Lower lobe of right lung (tissue), 2 donors: Measurements from ENCODE around the gene CAMSAP1. TPM values are rescaled to one million over a fixed set of nuclear protein-coding genes. Genes with fewer than 3 reads are reported as not detected.

Experiments used
- ATAC-seq, 2 donors: fragments of 200-7000 bp; cut with Tn5 transposase; one replicate each; pipeline ENCODE4 v1.9.1; 2020 to 2022; ENCODE audit warnings: mild to moderate bottlenecking in 2 of 2, moderate library complexity in 2 of 2
- DNase-seq: peaks from one replicate; pipeline ENCODE4 v3.0.0-alpha.2; 2020
- H3K27ac ChIP-seq: fragments of 200-600 bp; one replicate; pipeline ENCODE4 v1.8.0; 2022
- H3K27me3 ChIP-seq: fragments of 200-600 bp; one replicate; pipeline ENCODE4 v1.8.0; 2022; ENCODE audit warnings: low read depth
- H3K36me3 ChIP-seq: fragments of 200-600 bp; one replicate; pipeline ENCODE4 v1.8.0; 2022; ENCODE audit warnings: mild to moderate bottlenecking
- H3K4me1 ChIP-seq: fragments of 200-600 bp; one replicate; pipeline ENCODE4 v1.8.0; 2022
- H3K4me3 ChIP-seq: fragments of 200-600 bp; one replicate; pipeline ENCODE4 v1.8.0; 2022; ENCODE audit warnings: mild to moderate bottlenecking
- H3K9me3 ChIP-seq: fragments of 200-600 bp; one replicate; pipeline ENCODE4 v1.8.0; 2022
- intact Hi-C: fragments of 100-400 bp; cut with DNase I; formaldehyde crosslinking; loops from one replicate; pipeline ENCODE4 v1.11.0; 2022
- total RNA-seq: library from RNA; stranded (reverse); fragmentation: NEBNext Ultra II Directional; extraction: Animal tissue kit (Norgen Biotek cat#: 25700); gene quantifications from one replicate; pipeline ENCODE4 v1.2.1, GENCODE V29; 2021
- TF ChIP-seq, protein P1 (sequence below): fragments of 200-600 bp; IDR thresholded peaks from one replicate; pipeline ENCODE4 v1.8.0; 2022; ENCODE audit warnings: antibody characterized with exemption, mild to moderate bottlenecking
- donor health status: DM: no; HTN: yes; CAD: no; lungs with severe emphysema.

The CAMSAP1 gene
- total RNA-seq, 1 donor from 2014 or later: 34.4 TPM

DNA sequence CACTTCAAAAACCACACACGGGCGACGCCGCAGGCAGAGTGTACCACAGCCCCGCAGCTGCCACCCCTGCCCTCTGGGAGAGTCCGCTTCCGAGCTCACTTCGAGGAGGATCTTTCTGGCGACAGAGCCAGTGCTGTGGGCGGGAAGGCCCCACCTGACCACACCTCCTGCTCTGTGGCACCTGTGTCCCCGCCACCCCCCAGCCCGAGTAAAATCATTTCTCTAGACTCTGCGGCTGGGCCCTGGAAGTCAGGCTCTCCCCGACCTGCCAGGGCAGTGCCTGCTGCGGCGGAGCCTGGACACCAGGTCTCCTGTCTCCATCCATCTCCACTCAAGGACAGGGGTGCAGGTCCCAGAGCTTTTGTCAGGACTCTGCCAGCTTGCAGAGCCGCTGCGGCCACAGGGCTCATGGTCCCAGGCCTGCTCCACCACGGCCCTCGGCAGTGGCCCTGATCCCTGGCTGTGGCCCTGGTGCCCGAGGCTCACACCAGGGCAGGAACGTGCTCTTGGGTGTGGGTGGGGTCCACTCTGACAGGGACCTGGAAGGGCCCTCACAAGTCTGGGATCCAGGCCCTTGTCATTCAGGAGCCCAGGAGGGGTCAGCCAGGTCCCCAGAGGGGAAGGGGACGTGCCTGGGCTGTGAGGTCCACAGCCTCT is 20.9 kb upstream of the CAMSAP1 start:
- no peak for ATAC-seq
- DNase-seq: peak; percentile 18

DNA sequence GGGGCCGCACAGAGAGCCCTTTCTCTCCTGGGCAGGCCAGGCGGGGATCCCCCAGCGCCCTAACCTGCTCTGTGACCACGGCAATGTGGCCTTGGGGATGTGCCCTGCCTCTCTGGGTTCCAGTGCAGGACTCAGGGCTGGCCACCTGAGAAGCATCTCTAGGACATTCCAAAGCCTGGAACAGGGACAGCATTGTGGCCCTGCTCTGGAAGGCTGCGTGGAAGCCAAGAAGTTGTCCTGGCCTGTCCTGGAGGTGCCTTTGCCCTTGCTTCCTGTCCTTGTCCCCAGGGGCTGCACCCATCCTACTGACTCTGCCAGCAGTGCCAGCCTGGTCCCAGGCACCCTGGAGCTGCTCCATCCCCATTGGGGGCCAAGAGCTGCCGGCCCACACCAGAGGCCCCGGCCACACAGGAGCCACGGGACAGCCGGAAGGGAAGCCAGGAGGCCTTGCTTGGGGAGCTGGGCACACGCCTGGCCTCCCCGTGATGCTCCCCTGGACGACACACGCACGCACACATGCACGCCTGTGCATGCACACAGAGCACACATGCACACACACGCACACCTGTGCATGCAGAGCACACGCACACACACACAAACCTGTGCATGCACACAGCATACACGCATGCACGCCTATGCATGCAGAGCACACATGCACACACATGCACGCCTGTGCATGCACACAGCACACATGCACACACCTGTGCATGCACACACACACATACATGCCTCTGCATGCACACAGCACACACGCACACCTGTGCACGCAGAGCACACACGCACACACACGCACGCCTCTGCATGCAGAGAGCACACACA is 20.1 kb upstream of the CAMSAP1 start:
- Histone ChIP-seq H3K4me3 (no peak overlapping the region), H3K27me3 (no peaks in the 10 kb centered on the region), H3K9me3 (no peaks in the 10 kb centered on the region), H3K36me3 (peaks cover 24% of the 10 kb centered on the region), H3K4me1 (no peaks in the 10 kb centered on the region), H3K27ac (no peak overlapping the region)
- intact Hi-C loops: no loop called here
- TF ChIP-seq, protein P1, sequence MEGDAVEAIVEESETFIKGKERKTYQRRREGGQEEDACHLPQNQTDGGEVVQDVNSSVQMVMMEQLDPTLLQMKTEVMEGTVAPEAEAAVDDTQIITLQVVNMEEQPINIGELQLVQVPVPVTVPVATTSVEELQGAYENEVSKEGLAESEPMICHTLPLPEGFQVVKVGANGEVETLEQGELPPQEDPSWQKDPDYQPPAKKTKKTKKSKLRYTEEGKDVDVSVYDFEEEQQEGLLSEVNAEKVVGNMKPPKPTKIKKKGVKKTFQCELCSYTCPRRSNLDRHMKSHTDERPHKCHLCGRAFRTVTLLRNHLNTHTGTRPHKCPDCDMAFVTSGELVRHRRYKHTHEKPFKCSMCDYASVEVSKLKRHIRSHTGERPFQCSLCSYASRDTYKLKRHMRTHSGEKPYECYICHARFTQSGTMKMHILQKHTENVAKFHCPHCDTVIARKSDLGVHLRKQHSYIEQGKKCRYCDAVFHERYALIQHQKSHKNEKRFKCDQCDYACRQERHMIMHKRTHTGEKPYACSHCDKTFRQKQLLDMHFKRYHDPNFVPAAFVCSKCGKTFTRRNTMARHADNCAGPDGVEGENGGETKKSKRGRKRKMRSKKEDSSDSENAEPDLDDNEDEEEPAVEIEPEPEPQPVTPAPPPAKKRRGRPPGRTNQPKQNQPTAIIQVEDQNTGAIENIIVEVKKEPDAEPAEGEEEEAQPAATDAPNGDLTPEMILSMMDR: no peak
- ATAC-seq (no peak), DNase-seq (no peak)

More for the DNA sequence above, 20.9 kb upstream of the CAMSAP1 start:
- Histone ChIP-seq H3K27ac (no peak overlapping the region), H3K27me3 (no peaks in the 10 kb centered on the region), H3K36me3 (peaks cover 31% of the 10 kb centered on the region), H3K4me1 (no peaks in the 10 kb centered on the region), H3K4me3 (no peak overlapping the region), H3K9me3 (no peaks in the 10 kb centered on the region)
- intact Hi-C loops: no loop called here
- TF ChIP-seq, protein P1: no peak

DNA sequence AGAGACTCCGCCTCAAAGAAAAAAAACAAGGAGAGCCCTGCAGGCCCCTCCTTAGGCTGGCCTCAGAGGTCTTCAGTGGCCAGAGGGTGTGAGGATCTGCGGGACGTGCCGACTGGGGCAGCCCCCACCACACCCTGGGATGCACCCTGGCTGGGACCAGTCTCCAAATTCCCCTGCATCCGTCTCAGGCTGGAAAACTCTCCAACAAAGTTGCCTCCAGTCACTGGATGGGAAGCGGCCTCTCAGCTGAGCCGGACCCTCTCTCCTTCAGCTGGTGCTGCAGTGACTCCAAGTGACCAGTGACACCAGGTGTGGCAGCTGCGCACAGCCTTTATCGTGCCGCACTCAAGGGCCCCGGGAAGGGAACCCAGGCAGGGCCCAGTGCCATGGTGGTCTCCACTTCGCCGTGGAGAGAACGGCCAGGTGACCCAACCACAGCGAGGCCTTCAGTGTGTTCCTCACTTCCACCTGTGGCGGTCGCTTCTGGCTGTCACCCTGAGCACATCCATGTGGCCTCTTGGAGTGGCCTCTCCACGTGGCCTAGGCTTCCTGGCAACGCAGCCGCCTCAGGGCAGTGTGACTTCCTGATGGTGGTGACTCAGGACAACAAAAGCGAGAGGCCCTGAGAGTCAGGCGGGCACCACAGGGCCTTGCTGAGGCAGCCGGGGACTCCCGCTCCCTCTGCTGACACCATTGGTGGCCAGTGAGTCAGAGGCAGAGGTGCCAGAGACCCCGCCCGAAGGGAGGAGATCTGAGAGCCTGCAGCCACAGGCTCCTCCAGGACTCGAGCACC is 19.3 kb upstream of the CAMSAP1 start:
- no peaks in the 10 kb centered on the region for H3K9me3 ChIP-seq

DNA sequence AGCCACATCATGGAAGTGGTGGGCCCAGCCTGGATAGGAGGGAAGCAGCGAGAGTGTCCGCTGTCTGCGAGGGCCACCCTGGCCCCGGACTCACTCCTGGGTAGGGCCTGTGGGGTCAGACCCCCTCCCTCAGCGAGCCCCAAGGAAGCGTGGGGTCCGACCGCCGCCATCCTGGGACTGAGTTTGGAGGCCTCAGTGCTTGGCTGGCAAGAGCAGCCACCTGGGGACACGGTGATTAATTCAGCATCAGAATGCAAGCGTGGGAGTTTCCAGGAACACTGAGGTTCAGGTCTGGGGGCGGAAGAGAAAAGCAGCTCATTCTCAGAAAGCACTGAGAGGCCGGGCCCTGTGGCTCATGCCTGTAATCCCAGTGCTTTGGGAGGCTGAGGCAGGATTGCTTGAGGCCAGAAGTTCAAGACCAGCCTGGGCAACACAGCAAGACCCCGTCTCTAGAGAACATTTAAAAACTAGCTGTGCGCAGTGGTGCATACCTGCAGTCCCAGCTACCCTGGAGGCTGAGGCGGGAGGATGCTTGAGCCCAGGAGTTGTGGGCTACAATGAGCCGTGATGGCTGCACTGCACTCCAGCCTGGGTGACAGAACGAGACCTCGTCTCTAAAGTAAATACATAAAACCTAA is 18.3 kb upstream of the CAMSAP1 start:
- Histone ChIP-seq H3K27me3 (no peaks in the 10 kb centered on the region), H3K4me1 (no peaks in the 10 kb centered on the region), H3K27ac (no peak overlapping the region), H3K4me3 (no peak overlapping the region), H3K9me3 (no peaks in the 10 kb centered on the region), H3K36me3 (peaks cover 10% of the 10 kb centered on the region)
- peak; percentile 23 for DNase-seq
- intact Hi-C loops: no loop called here
- ATAC-seq: no peak
- TF ChIP-seq, protein P1: no peak

More for the DNA sequence above, 19.3 kb upstream of the CAMSAP1 start:
- Histone ChIP-seq H3K27me3 (no peaks in the 10 kb centered on the region), H3K4me3 (no peak overlapping the region), H3K36me3 (peaks cover 20% of the 10 kb centered on the region), H3K4me1 (no peaks in the 10 kb centered on the region), H3K27ac (no peak overlapping the region)
- ATAC-seq (peak; percentile 59 to 80), DNase-seq (peak; percentile 75)
- TF ChIP-seq, protein P1: no peak
- intact Hi-C loops: no loop called here
